ENCODE data around the gene GPC5.

GPC5 gene

DNA sequence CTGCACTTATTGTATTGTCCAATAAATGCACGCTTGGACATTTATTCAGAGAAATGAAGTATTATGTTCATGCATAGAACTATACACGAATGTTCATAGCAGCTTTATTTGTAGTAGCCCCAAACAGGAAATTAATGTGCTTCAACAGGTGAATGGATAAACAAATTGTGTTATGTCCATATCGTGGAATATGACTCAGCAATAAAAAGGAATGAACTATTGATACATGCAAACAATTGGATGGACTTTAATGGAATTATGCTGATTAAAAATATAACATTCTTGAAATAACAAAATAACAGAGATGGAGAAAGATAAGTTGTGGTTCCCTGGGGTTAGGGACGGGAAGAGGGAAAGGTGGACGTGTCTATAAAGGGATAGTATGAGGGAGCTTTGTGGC, 65.9 kb downstream of the GPC5 start:
- no peak for DNase-seq

DNA sequence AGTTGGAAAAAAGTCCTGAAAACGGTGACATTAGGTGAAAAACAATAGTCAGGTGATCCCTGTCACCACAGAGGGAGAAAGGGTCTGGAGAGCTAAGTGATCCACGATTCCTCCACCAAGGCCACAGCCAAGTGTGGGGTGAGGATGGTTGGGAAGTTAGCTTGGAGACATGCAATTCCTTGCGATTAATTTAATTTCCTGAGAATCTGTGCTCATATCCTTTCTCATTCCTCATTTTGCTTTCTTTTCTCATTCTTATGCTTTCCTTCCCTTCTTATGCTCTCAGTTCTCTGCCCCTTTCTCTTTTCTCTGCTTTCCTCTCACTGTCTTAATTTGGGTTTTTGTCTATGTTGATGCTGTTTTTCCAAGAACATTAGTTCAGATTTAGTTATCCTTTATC, 68.8 kb downstream of the GPC5 start:
- no peak for DNase-seq

DNA sequence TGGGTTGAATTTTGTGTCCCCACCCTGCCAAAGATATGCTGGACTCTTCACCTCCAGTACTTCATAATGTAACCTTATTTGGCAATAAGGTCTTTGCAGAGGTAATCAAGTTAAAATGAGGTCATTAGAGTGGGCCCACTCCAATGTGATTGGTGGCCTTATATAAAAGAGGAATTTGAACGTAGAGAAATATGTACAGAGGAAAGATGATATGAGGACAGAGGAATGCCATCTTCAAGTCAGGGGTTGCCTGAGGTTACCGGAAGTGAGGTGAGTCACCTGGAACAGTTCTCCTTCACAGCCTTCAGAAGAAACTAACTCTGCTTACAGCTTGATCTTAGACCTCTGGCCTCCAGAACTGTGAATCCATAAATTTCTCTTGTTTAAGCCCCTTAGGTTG, 69.9 kb downstream of the GPC5 start:
- DNase-seq = no peak

DNA sequence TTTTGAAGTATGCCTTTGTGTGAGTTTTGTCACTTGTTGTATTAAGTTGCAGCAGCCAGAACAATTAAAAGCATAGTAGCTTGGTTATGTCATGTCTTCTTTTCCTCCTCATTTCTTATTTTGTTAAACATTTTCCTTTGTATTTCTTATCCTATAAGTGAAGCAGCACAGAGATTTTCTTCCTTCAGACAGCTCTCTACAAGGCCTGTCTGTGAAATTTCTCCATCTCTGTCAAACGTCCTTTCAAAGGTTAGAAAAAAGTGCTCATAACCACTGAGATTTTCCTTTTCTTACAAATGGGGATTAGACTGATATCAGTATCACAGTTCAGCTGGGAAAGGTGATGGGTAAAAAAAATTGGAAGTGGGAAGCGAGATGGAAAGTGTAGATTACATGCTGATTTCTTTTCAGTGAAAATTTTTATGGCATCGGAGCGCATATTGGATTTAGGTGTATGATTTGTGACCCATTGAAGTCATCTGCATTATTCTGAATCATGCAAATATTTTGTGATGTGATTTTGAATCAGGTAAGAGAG, 71.7 kb downstream of the GPC5 start:
- DNase-seq = no peak

DNA sequence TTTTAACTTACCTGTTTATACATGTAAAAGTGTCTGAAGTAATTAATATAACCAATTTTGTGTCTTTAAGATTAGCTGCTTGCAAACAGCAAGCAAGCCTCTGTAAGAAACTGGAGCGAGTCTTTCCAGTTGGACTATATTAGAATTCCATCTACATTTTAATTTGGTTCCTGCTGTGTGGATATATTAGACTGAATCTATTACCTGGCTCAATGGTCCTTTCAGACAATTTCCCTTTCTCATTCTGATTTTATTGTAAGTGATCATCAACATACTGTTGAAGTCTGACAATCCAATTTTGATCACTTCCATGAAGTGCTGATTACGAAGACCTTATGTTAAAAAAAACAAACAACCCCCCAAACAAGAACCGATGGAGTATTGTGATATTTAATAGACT, 72.3 kb downstream of the GPC5 start:
- no peak for DNase-seq

DNA sequence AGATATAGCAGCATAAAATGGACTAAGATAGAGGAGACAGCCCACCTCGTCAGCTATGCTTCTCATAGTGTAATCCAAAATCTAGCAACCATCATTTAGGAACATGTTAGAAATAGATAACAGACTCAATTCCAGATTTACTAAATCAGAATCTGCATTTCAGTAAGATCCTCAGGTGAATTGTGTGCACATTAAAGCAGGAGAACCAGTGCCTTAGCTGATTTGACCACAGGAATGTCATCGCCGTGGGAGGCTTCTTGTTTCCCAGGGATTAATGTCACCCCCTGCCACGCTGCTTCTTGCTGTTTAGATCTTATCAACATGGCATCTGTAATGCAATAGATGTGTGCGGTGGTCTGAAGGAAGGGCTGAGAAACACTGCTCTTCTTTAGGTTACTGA, 84.0 kb downstream of the GPC5 start:
- DNase-seq = no peak

DNA sequence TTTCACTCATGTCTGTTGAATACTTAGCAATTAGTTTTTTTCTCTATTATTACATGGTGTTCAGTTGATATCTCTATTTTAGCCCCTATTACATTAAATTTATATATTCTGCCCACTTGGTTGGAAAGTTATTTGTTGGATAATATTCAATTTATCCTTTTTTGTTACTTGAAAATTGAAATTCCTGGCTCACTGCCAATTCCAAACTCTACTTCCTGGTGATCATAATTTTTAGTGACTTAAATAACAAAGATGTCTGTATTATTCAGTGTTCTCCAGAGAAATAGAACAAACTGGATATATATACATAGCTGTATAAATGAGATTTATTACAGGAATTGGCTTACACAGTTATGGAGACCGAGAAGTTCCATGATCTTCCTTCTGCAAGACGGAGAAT, 93.6 kb downstream of the GPC5 start:
- no peak for DNase-seq

DNA sequence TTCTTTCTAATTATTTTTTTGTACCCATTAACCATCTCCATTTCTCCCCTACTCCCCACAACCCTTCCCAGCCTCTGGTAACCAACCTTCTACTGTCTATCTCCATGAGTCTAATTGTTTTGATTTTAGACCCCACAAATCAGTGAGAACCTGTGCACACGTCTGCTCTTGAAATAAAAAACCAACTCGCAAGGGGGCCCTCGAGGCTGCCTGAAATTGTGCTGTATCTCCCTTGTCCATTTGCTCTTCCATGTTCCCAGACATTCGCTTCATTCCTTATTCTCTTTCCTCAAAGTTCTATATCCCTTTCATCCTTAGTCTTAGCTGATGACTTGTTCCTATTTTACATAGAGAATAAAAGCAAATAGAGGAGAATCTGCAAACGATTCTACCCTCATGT, 95.0 kb downstream of the GPC5 start:
- DNase-seq = no peak

DNA sequence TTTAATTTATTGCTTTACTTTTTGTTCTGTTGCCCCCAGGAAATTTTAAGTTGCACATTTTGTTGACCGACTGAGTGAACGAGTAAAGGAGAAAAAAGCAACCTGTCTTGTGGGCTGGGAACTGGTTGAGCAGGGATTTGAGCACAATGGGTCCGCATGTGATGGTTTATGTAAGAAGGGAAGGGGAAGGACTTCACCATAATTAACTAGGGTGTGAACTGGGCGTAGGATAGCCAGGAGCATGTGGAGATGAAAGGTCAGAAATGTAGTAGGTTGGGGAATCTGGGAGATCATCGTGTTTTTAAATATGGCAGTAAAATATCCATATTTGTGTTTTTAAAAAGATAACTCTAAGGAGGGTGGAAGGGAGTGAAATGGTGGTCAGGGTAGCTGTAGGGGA, 99.9 kb downstream of the GPC5 start:
- no peak for DNase-seq

DNA sequence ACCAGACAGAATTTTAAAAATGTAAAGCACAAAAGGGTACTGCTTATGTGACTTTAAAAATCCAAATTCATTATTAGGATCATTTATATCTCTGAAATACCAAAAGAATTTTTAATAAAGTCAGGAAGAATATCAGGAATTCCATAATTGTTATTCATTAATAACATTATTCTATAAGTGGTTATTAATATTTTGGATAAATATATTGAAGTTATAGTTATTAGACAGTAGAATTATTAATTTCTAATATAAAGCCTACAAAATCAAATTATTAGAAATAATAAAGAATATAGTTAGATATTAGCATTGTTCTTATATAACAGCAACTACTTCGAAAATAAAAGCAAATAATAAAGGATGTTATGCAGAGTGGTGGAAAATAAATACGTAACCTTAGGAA, 105.8 kb downstream of the GPC5 start:
- no peak for DNase-seq

DNA sequence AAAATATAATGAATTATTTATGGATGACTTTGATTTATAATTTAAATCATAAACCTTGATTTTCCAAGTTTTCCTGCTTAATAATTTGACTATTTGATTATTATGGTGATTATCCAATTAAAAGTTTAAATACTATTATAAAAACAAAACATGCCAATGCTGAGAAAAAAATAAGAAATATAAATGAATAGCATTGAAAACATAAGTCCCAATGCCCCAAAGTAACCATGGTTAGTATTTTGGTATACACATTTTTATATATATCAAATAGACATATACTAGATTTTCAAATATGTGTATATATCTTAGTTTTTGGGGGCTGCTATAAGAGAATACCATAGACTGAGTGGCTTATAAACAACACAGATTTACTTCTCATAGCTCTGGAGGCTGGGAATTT, 108.3 kb downstream of the GPC5 start:
- no peak for DNase-seq

DNA sequence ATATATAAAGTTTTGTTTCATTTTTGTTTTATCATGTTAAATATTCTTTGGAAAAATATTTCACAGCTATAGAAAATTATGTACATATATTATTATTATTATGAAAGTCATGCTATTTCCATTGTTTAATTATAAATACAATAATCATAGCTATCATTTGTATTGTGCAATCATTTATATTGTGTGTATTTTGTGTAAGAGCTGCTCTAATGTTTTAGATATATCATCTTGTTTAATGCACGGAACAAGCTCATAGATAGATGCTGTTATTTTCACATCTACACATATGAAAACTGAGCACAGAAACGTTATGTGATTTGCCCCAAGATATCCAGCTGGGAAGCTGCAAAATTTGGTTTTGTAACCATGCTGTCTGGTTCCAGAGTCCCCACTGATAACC, 111.6 kb downstream of the GPC5 start:
- DNase-seq = no peak

DNA sequence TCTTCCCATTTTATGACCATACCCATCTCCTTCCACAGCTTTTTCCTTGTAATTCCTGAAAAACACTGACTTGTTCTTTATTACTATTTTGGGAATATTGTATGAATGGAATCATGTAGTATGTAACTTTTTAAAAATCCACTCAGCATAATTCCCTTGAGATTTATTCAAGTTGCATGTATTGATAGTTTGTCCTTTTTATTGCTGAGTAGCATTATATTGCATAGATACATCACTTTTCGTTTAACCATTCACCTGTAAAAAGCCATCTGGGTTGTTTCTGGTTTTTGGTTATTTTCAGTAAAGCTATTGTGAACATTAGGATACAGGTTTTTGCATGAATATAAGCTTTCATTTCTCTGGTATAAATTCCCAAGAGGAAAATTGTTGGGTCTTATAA, 115.4 kb downstream of the GPC5 start:
- DNase-seq = no peak

DNA sequence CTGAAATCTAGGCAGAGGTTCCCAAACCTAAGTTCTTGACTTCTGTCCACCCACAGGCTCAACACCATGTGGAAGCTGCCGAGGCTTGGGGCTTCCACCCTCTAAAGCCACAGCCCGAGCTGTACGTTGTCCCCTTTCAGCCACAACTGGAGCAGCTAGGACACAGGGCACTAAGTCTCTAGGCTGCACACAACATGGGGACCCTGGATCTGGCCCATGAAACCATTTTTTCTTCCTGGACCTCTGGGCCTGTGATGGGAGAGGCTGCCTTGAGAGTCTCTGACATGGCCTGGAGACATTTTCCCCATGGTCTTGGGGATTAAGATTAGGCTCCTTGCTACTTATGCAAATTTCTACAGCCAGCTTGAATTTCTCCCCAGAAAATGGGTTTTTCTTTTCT, 118.4 kb downstream of the GPC5 start:
- DNase-seq = no peak

DNA sequence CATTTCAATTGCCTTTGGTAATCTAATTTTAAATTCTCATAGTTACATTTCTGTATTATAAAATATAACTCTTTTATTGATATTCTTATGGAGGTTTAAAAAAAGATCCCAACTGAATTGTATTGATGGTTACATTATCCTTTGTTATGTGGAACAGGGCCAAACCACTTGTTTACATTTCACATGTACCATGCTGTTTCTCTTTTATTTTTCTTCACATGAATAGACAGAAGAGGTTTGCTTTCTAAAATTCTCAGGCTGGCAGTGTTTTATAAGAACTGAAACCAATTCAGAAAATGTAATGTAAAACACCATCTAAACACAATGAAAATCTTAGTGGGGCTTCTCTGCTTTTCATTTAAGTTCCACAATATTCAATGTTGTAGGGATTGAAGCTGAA, 122.5 kb downstream of the GPC5 start:
- no peak for DNase-seq

DNA sequence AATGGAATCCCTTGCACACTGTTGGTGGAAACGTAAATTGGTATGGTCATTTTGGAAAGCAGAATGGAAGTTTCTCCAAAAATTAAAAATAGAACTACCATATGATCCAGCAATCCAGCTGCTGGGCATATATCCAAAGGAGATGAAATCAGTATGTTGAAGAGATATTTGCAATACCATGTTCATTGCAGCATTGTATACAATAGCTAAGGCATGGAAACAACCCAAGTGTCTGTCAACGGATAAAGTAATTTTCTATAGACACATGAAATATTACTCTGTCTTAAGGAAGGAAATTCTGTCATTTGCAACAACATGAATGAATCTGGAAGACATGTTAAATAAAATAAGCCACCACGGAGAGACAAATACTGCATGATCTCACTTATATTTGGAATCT, 124.7 kb downstream of the GPC5 start:
- DNase-seq = no peak

DNA sequence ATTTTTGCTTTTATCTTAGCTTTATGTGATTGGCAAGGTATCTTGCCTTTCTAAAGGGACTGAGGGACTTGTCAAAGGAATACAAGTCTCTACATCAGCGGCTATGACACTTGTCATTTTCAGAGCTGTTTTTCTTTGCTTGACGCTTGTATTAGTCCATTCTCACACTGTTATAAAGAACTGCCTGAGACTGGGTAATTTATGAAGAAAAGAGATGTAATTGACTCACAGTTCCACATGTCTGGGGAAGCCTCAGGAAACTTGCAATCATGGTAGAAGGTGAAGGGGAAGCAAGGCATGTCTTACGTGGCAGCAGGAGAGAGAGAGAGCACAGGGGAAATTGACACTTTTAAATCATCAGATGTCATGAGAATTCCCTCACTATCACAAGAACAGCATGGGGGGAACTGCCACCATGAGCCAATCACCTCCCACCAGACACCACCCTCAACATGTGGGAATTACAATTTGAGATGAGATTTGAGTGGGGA, 128.2 kb downstream of the GPC5 start:
- no peak for DNase-seq

DNA sequence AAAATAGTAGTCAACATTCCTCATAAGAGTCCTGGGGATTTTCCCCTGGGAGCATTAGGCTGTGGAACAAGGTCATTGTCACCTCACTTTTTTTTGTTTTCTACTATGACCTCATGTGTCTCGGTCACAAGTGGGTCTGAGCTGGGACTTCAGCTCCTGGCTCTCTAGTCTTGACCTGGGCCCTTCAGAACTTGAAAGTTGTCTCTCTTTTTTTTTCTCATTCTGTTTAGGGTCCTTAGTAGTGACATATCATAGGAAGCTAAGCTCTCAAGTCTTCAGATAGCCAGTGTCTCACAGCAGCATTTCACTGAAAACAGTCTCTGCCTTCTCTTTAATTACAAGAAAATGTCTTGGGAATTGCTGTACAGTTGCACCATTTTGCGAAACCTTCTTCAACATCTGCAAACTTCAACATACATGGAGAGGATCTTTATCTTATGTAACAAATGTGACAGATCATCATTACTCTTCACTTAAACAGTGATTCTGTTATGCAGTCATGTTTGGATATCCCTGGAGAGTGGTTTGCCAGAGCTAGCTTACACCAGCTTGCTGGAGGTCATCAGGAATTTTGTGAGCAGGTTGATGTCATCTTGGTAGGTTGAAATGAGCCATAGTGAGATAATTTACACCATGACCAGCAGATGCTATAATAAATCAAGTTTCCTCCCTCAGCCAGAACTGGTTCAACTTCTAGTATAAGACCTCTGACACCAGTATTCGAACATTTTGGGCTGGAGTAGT, 131.5 kb downstream of the GPC5 start:
- no peak for DNase-seq

DNA sequence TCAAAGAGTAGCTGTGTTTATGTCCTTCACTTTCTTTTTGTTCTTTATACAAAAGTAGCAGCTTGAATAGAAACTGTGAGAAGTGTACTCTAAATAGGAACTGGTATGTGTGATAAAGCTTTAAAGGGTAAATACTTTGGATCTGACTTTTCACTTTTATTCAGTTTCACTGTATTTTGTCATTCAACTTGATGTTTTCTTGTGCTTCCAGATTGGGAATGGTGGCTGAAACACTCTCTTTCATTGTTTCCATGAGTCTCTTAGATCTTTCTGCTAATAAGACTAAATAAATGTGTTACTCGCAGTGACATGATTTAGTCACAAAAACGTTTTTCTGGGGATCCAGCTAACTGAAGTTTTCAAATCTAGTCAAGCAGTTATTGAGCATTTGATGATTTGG, 133.2 kb downstream of the GPC5 start:
- DNase-seq = no peak

DNA sequence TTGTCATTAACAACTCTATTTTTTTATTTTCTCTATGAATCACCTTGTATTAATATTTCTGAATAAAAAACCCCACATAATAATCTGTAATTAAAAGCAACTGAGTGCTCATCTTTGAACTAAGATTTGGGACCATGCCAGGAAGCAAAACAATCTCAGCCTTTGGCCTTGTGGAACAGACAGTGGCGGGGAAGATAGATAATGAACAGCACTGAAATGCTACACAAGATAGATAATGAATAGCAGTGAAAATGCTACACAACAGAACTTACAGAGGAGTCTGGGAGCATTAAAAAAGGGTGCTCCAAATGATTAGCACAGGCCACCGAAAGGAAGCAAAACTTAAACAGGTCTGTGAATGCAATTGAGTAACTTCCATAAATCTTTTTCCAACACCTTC, 134.9 kb downstream of the GPC5 start:
- DNase-seq = no peak

DNA sequence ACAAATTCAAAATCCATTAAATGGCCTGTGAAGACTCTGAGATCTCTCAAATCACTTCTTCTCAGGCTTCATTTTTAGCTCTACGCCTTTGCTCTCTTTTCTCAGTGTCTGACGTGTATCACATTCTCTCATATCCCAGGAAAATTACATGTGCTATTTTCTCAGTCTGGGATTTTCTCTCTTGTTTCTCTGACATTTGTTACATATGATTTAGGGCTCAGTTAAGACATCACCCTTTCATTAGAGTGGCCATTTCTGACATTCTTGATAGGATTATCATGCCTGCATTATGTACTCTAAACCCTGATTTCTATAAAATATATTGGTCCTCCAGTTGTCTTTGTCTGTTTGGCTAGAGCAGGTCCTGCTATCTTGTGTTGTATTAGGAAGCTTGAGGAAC, 136.6 kb downstream of the GPC5 start:
- no peak for DNase-seq

DNA sequence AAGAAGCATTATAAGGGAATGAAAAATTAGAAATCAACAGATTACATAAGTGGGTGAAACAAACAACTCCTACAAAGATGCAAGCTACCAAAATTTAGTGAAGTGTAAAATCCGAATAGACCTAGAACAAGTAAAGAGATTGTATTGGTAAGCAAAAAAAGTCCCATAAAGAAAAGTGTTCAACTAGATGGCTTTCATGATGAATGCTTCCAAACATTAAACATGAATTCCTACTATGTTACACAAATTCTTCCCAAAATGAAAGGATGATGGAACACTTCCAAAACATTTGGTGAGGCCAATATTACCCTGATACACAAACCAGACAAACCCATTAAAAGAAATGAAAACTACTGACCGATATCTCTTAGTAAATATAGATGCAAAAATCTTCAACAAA, 139.0 kb downstream of the GPC5 start:
- DNase-seq = no peak

DNA sequence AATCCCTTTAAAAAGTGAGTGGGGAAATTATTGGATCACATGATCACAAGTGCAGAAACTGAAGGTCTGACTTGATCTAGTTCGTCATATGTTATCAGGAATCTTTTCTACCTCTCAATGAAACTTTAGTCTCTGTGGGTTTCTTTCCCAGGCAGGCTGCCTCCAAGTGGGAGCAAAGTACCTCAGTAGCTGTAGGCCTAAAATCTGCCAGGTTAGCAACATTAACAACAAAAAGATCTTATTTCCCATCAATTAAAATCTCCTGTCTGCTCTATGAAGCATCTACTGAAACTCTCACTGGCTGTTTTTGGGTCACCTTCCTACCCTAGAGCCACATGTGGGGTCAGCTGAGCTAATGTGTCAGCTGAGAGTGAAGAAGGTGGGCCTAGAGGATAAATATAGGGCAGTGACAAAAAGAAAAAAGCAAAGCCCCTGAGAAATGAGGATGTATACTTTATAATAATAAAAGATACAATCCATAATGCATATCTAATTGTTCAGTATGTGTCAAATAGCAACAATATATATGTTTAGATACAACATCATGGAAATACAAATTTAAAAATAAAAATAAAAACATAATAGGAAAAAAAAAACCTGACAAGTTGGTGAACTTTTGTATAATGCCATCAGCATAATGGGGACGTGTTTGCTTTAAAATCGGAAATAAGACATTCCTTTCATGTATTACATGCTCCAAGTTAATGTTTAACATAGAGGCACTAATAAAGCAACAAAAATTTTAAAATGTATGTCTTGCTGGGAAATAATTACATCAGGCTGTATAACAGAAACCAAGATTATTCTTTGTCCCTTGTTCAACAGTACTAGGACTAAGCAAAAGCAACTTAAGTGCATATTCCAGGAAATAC, 141.1 kb downstream of the GPC5 start:
- DNase-seq = no peak

DNA sequence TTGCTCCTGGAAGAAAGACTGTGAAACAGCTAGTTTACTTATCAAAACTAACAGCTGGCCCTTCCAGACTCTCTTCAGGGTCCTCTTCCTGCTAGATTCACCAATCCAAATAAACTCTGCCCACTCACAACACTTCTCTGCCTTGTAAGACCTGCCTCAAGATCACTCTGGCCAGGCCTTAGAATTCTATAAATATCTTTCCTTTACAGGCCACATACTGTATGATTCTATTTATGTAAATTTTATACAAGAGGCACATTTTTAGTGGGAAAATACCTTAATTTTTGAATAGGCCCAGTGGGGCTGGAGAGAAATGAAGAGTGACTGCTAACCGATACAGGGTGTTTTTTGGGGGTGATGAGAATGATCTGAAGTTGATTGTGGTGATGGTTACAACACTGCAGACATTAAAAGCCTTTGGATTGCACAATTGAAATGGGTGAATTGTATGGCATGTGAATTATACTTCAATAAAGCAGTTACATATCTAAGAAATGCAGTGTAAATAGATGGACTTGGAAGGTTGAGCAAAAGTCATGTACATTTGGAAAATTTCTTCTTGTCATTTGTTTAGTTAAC, 141.8 kb downstream of the GPC5 start:
- no peak for DNase-seq

Data from activated CD4-positive, alpha-beta T cell treated with anti-CD3 and anti-CD28 coated beads for 48 hours (primary cell).